HepG2 (cell line): ENCODE data around the gene SERPIND1. TPM values are rescaled to one million over a fixed set of nuclear protein-coding genes. Genes with fewer than 3 reads are reported as not detected.

ENCODE experiments used
- CREM ChIP-seq, 2 experiments: sonication (generic) in 1 of 2; formaldehyde crosslinking in 1 of 2; IDR thresholded peaks; 2 replicates each; pipeline versions ENCODE4 v1.4.0 to v1.6.1; 2016 to 2020; ENCODE audit warnings: antibody characterized with exemption in 1 of 2, mild to moderate bottlenecking in 1 of 2, missing genetic modification reagents in 1 of 2
- EEA1 ChIP-seq: sonication (generic); formaldehyde crosslinking; IDR thresholded peaks from 2 replicates; pipeline ENCODE4 v1.5.1; 2020; ENCODE audit warnings: mild to moderate bottlenecking, missing genetic modification reagents, borderline replicate concordance
- FOXO1 ChIP-seq: sonication (generic); formaldehyde crosslinking; IDR thresholded peaks from 2 replicates; pipeline ENCODE4 v1.4.0; 2020; ENCODE audit warnings: missing genetic modification reagents
- GTF2F1 ChIP-seq: fragments of 150-350 bp; IDR thresholded peaks from 2 replicates; pipeline ENCODE4 v1.6.1; 2014; ENCODE audit warnings: low read length
- HNRNPUL1 ChIP-seq: fragments of 200-400 bp; formaldehyde crosslinking; IDR thresholded peaks from 2 replicates; pipeline ENCODE4 v1.6.1; 2017; ENCODE audit warnings: low read depth, mild to moderate bottlenecking, low read length, moderate library complexity
- NFRKB ChIP-seq: fragments of 450-650 bp; IDR thresholded peaks from 2 replicates; pipeline ENCODE4 v1.6.1; 2017
- PAF1 ChIP-seq: IDR thresholded peaks from 2 replicates; pipeline ENCODE4 v1.6.1; 2016; ENCODE audit warnings: missing genetic modification reagents, missing compliant biosample characterization
- PPARG ChIP-seq: conservative IDR thresholded peaks from 2 replicates; pipeline ENCODE4 v1.6.1; 2016; ENCODE audit warnings: missing biosample characterization, missing genetic modification reagents
- SNRNP70 ChIP-seq: fragments of 200-400 bp; formaldehyde crosslinking; IDR thresholded peaks from 2 replicates; pipeline ENCODE4 v1.6.1; 2017; ENCODE audit warnings: mild to moderate bottlenecking, low read depth, low read length, moderate library complexity
- YEATS4 ChIP-seq: sonication (generic); formaldehyde crosslinking; IDR thresholded peaks from 2 replicates; pipeline ENCODE4 v1.4.0; 2020; ENCODE audit warnings: missing genetic modification reagents, borderline replicate concordance
- ZNF256 ChIP-seq: sonication (generic); formaldehyde crosslinking; conservative IDR thresholded peaks from 2 replicates; pipeline ENCODE4 v1.4.0; 2020; ENCODE audit warnings: missing genetic modification reagents
- ZNF567 ChIP-seq: sonication (generic); formaldehyde crosslinking; IDR thresholded peaks from 2 replicates; pipeline ENCODE4 v1.8.1; 2023; ENCODE audit warnings: mild to moderate bottlenecking, missing genetic modification reagents, borderline replicate concordance
- ZNF766 ChIP-seq: sonication (generic); formaldehyde crosslinking; IDR thresholded peaks from 2 replicates; pipeline ENCODE4 v1.5.0; 2020; ENCODE audit warnings: missing genetic modification reagents, borderline replicate concordance
- ZNF773 ChIP-seq: sonication (generic); formaldehyde crosslinking; IDR thresholded peaks from 2 replicates; pipeline ENCODE4 v1.4.0; 2020; ENCODE audit warnings: missing genetic modification reagents, borderline replicate concordance
- polyA plus RNA-seq, 8 experiments: library from polyadenylated mRNA; depleted of rRNA in 3 of 8; stranded (reverse) in 7 of 8; unstranded in 1 of 8; fragments of >200 nt; fragmentation: Illumina TruSeq in 4 of 8; extraction: Trizol in 4 of 8; gene quantifications; 2 replicates each; pipeline versions ENCODE4 v1.2.1 to v1.2.3, GENCODE V29; 2011 to 2016; ENCODE audit warnings: low read depth in 4 of 8, missing spikeins in 1 of 8, mixed read lengths in 1 of 8; ENCODE audit not compliant: insufficient read depth in 1 of 8
- total RNA-seq, 5 experiments: library from RNA; depleted of rRNA; stranded (reverse); fragments of >200 nt; fragmentation: Illumina TruSeq; extraction: Trizol; gene quantifications; 2 replicates each; pipeline ENCODE4 v1.2.3, GENCODE V29; 2016; ENCODE audit warnings: low read depth in 1 of 5
- TF ChIP-seq, protein P1 (sequence below): sonication (generic); formaldehyde crosslinking; IDR thresholded peaks from 2 replicates; pipeline ENCODE4 v1.8.0; 2022; ENCODE audit warnings: mild to moderate bottlenecking, missing genetic modification reagents, borderline replicate concordance
- TF ChIP-seq, protein P2 (sequence below): sonication (generic); formaldehyde crosslinking; conservative IDR thresholded peaks from 2 replicates; pipeline ENCODE4 v1.4.0; 2020; ENCODE audit warnings: missing genetic modification reagents
- TF ChIP-seq, protein P3 (sequence below): sonication (generic); formaldehyde crosslinking; IDR thresholded peaks from 2 replicates; pipeline ENCODE4 v1.4.0; 2020; ENCODE audit warnings: missing genetic modification reagents
- TF ChIP-seq, protein P4 (sequence below): sonication (generic); formaldehyde crosslinking; IDR thresholded peaks from 2 replicates; pipeline ENCODE4 v1.8.0; 2022; ENCODE audit warnings: missing genetic modification reagents, low read depth, mild to moderate bottlenecking, borderline replicate concordance
- TF ChIP-seq, protein P5 (sequence below): sonication (generic); formaldehyde crosslinking; IDR thresholded peaks from 2 replicates; pipeline ENCODE4 v1.5.0; 2020; ENCODE audit warnings: mild to moderate bottlenecking, missing genetic modification reagents
- TF ChIP-seq, protein P6 (sequence below), 2 experiments: sonication (generic) in 1 of 2; formaldehyde crosslinking in 1 of 2; IDR thresholded peaks; 2 replicates each; pipeline versions ENCODE4 v1.4.0 to v1.6.1; 2018 to 2020; ENCODE audit warnings: missing genetic modification reagents in 2 of 2, borderline replicate concordance in 1 of 2, low read depth in 1 of 2, mild to moderate bottlenecking in 1 of 2, missing biosample characterization in 1 of 2

The SERPIND1 gene
- total and polyA plus RNA-seq, 2 of the 13 experiments (the other 11 are each of a cell fraction or from before 2014, with no cell fraction given), result 111 to 350 TPM

DNA sequence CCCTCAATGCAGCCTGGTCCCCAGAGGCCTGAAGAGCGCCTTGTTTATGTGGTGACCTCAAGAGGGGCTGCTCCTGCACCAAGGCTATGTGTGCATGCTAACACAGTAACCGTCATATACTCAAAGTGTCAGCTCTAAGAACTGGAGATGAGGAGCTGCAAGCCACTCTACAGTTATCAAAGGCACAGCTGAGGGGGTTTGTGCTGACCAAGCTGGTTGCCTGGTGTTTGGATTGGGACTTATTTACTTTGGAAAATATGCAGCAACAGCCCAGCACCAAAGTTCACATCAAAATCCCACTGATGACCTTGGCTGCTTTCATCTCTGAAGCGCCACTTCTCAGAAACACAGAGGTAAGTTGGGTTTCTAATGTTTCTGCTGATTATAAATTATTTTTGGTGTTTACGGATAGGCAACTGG is at the start of gene SERPIND1 (continued):
- TF ChIP-seq FOXO1 (CRISPR knock-in tag) (peak; percentile 92), PAF1 (CRISPR knock-in tag) (no peak), ZNF766 (CRISPR knock-in tag) (peak; percentile 44; the same call in 1 of the 2 replicates), PPARG (CRISPR knock-in tag) (peak; percentile 57; the same call in 1 of the 2 replicates), ZNF773 (CRISPR knock-in tag) (no peak), ZNF256 (CRISPR knock-in tag) (no peak; the same call in 1 of the 2 replicates), GTF2F1 (no peak), HNRNPUL1 (no peak), NFRKB (no peak), SNRNP70 (no peak), YEATS4 (CRISPR knock-in tag) (peak; percentile 43; the same call in 1 of the 2 replicates), ZNF567 (CRISPR knock-in tag) (no peak), CREM (IDR thresholded peaks at IDR 0.05) (peak; percentile 72; the same call in 1 of the 2 replicates), CREM (CRISPR knock-in tag; IDR thresholded peaks at IDR 0.05) (no peak), EEA1 (CRISPR knock-in tag) (no peak)
- TF ChIP-seq, protein P1, sequence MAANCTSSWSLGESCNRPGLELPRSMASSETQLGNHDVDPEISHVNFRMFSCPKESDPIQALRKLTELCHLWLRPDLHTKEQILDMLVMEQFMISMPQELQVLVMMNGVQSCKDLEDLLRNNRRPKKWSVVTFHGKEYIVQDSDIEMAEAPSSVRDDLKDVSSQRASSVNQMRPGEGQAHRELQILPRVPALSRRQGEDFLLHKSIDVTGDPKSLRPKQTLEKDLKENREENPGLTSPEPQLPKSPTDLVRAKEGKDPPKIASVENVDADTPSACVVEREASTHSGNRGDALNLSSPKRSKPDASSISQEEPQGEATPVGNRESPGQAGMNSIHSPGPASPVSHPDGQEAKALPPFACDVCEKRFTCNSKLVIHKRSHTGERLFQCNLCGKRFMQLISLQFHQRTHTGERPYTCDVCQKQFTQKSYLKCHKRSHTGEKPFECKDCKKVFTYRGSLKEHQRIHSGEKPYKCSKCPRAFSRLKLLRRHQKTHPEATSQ (CRISPR knock-in tag), result 0 out of 2 replicates have a peak, but pooled peaks have one; percentile 70
- TF ChIP-seq, protein P2, sequence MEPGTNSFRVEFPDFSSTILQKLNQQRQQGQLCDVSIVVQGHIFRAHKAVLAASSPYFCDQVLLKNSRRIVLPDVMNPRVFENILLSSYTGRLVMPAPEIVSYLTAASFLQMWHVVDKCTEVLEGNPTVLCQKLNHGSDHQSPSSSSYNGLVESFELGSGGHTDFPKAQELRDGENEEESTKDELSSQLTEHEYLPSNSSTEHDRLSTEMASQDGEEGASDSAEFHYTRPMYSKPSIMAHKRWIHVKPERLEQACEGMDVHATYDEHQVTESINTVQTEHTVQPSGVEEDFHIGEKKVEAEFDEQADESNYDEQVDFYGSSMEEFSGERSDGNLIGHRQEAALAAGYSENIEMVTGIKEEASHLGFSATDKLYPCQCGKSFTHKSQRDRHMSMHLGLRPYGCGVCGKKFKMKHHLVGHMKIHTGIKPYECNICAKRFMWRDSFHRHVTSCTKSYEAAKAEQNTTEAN (CRISPR knock-in tag), result peak; percentile 75
- TF ChIP-seq, protein P3, sequence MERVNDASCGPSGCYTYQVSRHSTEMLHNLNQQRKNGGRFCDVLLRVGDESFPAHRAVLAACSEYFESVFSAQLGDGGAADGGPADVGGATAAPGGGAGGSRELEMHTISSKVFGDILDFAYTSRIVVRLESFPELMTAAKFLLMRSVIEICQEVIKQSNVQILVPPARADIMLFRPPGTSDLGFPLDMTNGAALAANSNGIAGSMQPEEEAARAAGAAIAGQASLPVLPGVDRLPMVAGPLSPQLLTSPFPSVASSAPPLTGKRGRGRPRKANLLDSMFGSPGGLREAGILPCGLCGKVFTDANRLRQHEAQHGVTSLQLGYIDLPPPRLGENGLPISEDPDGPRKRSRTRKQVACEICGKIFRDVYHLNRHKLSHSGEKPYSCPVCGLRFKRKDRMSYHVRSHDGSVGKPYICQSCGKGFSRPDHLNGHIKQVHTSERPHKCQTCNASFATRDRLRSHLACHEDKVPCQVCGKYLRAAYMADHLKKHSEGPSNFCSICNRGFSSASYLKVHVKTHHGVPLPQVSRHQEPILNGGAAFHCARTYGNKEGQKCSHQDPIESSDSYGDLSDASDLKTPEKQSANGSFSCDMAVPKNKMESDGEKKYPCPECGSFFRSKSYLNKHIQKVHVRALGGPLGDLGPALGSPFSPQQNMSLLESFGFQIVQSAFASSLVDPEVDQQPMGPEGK (CRISPR knock-in tag), result peak; percentile 75
- TF ChIP-seq, protein P4, sequence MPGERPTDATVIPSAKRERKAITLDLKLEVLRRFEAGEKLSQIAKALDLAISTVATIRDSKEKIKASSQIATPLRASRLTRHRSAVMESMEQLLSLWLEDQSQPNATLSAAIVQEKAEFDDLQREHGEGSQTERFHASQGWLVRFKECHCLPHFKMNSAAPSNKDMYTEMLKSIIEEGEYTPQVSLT (CRISPR knock-in tag), result no peak
- TF ChIP-seq, protein P5, sequence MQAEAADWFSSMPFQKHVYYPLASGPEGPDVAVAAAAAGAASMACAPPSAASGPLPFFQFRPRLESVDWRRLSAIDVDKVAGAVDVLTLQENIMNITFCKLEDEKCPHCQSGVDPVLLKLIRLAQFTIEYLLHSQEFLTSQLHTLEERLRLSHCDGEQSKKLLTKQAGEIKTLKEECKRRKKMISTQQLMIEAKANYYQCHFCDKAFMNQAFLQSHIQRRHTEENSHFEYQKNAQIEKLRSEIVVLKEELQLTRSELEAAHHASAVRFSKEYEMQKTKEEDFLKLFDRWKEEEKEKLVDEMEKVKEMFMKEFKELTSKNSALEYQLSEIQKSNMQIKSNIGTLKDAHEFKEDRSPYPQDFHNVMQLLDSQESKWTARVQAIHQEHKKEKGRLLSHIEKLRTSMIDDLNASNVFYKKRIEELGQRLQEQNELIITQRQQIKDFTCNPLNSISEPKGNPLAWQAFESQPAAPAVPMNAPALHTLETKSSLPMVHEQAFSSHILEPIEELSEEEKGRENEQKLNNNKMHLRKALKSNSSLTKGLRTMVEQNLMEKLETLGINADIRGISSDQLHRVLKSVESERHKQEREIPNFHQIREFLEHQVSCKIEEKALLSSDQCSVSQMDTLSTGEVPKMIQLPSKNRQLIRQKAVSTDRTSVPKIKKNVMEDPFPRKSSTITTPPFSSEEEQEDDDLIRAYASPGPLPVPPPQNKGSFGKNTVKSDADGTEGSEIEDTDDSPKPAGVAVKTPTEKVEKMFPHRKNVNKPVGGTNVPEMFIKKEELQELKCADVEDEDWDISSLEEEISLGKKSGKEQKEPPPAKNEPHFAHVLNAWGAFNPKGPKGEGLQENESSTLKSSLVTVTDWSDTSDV (CRISPR knock-in tag), result no peak
- TF ChIP-seq, protein P6, sequence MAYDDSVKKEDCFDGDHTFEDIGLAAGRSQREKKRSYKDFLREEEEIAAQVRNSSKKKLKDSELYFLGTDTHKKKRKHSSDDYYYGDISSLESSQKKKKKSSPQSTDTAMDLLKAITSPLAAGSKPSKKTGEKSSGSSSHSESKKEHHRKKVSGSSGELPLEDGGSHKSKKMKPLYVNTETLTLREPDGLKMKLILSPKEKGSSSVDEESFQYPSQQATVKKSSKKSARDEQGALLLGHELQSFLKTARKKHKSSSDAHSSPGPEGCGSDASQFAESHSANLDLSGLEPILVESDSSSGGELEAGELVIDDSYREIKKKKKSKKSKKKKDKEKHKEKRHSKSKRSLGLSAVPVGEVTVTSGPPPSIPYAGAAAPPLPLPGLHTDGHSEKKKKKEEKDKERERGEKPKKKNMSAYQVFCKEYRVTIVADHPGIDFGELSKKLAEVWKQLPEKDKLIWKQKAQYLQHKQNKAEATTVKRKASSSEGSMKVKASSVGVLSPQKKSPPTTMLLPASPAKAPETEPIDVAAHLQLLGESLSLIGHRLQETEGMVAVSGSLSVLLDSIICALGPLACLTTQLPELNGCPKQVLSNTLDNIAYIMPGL (CRISPR knock-in tag; IDR thresholded peaks at IDR 0.05; ENCODE audit: borderline replicate concordance in 1 of 2, low read depth in 1 of 2), result peak; percentile 57 to 73; a peak in 3 of 4 replicates
